Heart left ventricle (tissue), 16 donors: Measurements from ENCODE around the gene CALR. TPM values are rescaled to one million over a fixed set of nuclear protein-coding genes. Genes with fewer than 3 reads are reported as not detected.
"Not testable (repeated sequence)": the region's sequence is repeated elsewhere in the genome, so short reads cannot be mapped to it uniquely, and the experiment has no call there.

Experiments
- ATAC-seq, 4 donors: fragments of 200-7000 bp; cut with Tn5 transposase; one replicate each; pipeline ENCODE4 v1.9.1; 2020 to 2022; ENCODE audit warnings: moderate library complexity in 4 of 4, mild to moderate bottlenecking in 3 of 4, moderate number of reproducible peaks in 1 of 4
- DNase-seq, 5 donors: peaks; one replicate each; pipeline ENCODE4 v3.0.0-alpha.2; 2020
- H3K27ac ChIP-seq, 12 donors: fragments of 200-600 bp; sonication (generic) in 4 of 12; one replicate each; pipeline versions ENCODE4 v1.5.0 to v1.8.0; 2016 to 2022; ENCODE audit warnings: mild to moderate bottlenecking in 2 of 12
- H3K27me3 ChIP-seq, 9 donors: fragments of 200-600 bp; sonication (generic) in 2 of 9; one replicate each; pipeline versions ENCODE4 v1.5.1 to v1.8.0; 2016 to 2022; ENCODE audit warnings: mild to moderate bottlenecking in 3 of 9
- H3K36me3 ChIP-seq, 9 donors: fragments of 200-600 bp; sonication (generic) in 2 of 9; one replicate each; pipeline versions ENCODE4 v1.5.0 to v1.8.0; 2018 to 2022; ENCODE audit warnings: mild to moderate bottlenecking in 2 of 9
- H3K4me1 ChIP-seq, 12 donors: fragments of 200-600 bp; sonication (generic) in 4 of 12; one replicate each; pipeline versions ENCODE4 v1.5.0 to v1.8.0; 2016 to 2022; ENCODE audit warnings: mild to moderate bottlenecking in 3 of 12
- H3K4me3 ChIP-seq, 12 donors: fragments of 200-600 bp; sonication (generic) in 4 of 12; one replicate each; pipeline versions ENCODE4 v1.5.0 to v1.8.0; 2017 to 2022; ENCODE audit warnings: mild to moderate bottlenecking in 9 of 12, moderate library complexity in 4 of 12
- H3K9me3 ChIP-seq, 12 donors: fragments of 200-600 bp; sonication (generic) in 4 of 12; one replicate each; pipeline versions ENCODE4 v1.5.0 to v1.8.0; 2016 to 2022; ENCODE audit warnings: mild to moderate bottlenecking in 1 of 12
- POLR2A ChIP-seq, 2 donors: fragments of 450-650 bp; IDR thresholded peaks; one replicate each; pipeline ENCODE4 v1.6.1; 2017; ENCODE audit warnings: antibody characterized with exemption in 2 of 2, mild to moderate bottlenecking in 2 of 2, moderate library complexity in 2 of 2
- WGBS, 4 donors: extraction: QIAGEN DNeasy Blood & Tissue Kit in 2 of 4; methylation state at CpG; one replicate each; pipeline versions ENCODE4 v1.1.5 to v1.1.7; 2013 to 2018; 5-methylcytosine and 5-hydroxymethylcytosine counted together
- intact Hi-C, 10 donors: fragments of 100-400 bp; cut with DNase I; formaldehyde crosslinking; loops; one replicate each; pipeline versions ENCODE4 v1.11.1 to v1.14.2; 2022
- polyA plus RNA-seq, 2 donors: library from polyadenylated mRNA; stranded (reverse); fragments of 200-250 nt; gene quantifications; one replicate each; pipeline ENCODE4 v1.2.3, GENCODE V29; 2013
- total RNA-seq, 9 donors: library from RNA; depleted of rRNA in 2 of 9; stranded (reverse); fragments of >200 nt in 2 of 9; fragmentation: NEBNext Ultra II Directional in 3 of 9; extraction: Animal tissue kit (Norgen Biotek cat#: 25700) in 3 of 9; gene quantifications; one replicate each; pipeline versions ENCODE4 v1.1.0 to v1.2.4, GENCODE V29; 2016 to 2023
- TF ChIP-seq, protein P1 (sequence below), 12 donors: fragments of 200-600 bp; sonication (generic) in 4 of 12; IDR thresholded peaks; one replicate each; pipeline versions ENCODE4 v1.5.0 to v1.8.0; 2018 to 2022; ENCODE audit warnings: antibody characterized with exemption in 12 of 12, mild to moderate bottlenecking in 5 of 12
- donor health status: ischemic (EF 13 %, LVEDD 7.1; RV severe dilation, severe dysfunction).
- donor health status: healthy with polysubstance abuse.
- donor health status: DM: no; HTN: yes; CAD: no.
- donor health status: DM: no; HTN: no; CAD: no.
- donor health status: ischemic (EF 25% LVEDD 6.9; RV normal size, moderate dysfunction).
- donor health status: ischemic (EF 25% LVEDD 5.7; RV mildly dilated, moderate dysfunction).
- donor health status: healthy.
- donor health status: DM: yes; HTN: yes; CAD: no.
- donor health status: ischemic (EF 35%, LVEDD 5.7; RV mildly dilated, moderate dysfunction).
- donor health status: nonischemic (EF 11% LVEDD 7.7; RV severe dilation, severe dysfunction).
- donor health status: DM: yes; HTN: yes; CAD: no.
- donor health status: PGD.
- donor health status: ischemic (EF 29% LVEDD 5.4; RV normal size, mild dysfunction).
- donor health status: nonischemic (EF 23%, LVEDD 6.1; RV moderate dilation, normal function).

CALR gene
- total and polyA plus RNA-seq, 11 donors = 227 to 816 (median 380) TPM

- Histone ChIP-seq H3K4me1 (peaks cover 0 to 28% (median 4%) of the 10 kb centered on the region in 12 donors), H3K9me3 (no peaks in the 10 kb centered on the region), H3K36me3 (no peaks in the 10 kb centered on the region), H3K27ac (no peak overlapping the region), H3K4me3 (no peak overlapping the region), H3K27me3 (no peaks in the 10 kb centered on the region)
- TF ChIP-seq, protein P1, sequence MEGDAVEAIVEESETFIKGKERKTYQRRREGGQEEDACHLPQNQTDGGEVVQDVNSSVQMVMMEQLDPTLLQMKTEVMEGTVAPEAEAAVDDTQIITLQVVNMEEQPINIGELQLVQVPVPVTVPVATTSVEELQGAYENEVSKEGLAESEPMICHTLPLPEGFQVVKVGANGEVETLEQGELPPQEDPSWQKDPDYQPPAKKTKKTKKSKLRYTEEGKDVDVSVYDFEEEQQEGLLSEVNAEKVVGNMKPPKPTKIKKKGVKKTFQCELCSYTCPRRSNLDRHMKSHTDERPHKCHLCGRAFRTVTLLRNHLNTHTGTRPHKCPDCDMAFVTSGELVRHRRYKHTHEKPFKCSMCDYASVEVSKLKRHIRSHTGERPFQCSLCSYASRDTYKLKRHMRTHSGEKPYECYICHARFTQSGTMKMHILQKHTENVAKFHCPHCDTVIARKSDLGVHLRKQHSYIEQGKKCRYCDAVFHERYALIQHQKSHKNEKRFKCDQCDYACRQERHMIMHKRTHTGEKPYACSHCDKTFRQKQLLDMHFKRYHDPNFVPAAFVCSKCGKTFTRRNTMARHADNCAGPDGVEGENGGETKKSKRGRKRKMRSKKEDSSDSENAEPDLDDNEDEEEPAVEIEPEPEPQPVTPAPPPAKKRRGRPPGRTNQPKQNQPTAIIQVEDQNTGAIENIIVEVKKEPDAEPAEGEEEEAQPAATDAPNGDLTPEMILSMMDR (IDR thresholded peaks at IDR 0.05) = no peak
- TF ChIP-seq POLR2A (IDR thresholded peaks at IDR 0.05) = no peak
- ATAC-seq (no peak), DNase-seq (no peak)
- WGBS, 4 donors = 78 to 84% (median 83%) methylated on average over 15 to 16 of the region's 16 CpGs
- intact Hi-C loops = loop anchor here in 4 of 10 donors (10.0 kb wide), 2 partner anchors 612 to 622 kb away; no protein-coding TSS in a partner anchor
Measured at GRCh38 chr19:12973236-12973635, 34.8 kb downstream of the CALR start.

DNA sequence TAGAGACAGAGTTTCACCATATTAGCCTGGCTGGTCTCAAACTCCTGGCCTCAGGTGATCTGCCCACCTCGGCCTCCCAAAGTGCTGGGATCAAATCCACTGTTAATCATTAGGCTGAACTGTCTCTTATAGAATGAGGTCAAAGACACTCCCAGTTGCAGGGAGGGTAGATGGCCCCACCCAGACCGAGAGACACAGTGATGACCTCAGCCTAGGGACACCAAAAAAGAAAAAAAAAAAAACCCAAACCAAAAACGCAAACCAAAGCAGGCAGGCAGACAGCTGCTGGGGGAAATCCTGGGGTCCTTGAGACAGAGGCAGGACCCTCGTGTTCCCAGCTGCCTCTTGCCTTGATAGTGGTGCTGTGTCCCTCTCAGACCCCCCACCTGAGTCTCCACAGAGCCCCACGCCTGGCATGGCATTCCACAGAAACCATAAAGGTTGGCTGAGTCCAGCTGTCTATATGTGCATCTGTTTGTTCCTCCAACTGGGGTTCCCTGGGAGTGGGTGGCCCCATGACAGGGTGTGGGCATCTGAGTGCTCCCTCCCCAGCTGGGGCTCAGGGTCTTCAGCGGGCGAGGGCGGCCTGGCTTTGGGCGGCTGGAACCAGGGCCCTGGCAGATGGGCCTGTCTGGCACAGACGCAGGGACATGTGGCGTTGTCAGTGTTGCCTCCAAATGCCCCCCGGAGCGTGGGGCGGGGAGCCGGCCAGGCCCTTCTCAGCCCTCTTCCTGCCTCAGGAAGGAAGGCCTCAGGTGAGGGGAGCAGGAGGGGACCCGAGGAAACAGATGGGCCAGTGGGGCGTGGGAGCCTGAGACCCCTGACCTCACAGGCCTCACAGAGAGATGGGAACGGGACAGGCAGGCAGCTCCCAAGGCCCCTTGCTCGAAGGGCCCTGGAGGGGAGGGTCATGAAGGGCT, 36.2 kb downstream of the CALR start:
- TF ChIP-seq, protein P1 (IDR thresholded peaks at IDR 0.05) = no peak
- no peak for TF ChIP-seq POLR2A (IDR thresholded peaks at IDR 0.05)
- DNase-seq = no peak
- 61 to 67% (median 65%) methylated on average over 15 to 19 of the region's 19 CpGs for WGBS, 4 donors
- Histone ChIP-seq H3K4me3 (no peak overlapping the region), H3K27ac (no peak overlapping the region), H3K27me3 (no peaks in the 10 kb centered on the region), H3K36me3 (no peaks in the 10 kb centered on the region), H3K4me1 (peaks cover 0 to 28% (median 4%) of the 10 kb centered on the region in 12 donors), H3K9me3 (no peaks in the 10 kb centered on the region)
- intact Hi-C loops = loop anchor here in 7 of 10 donors (5.0 to 10.0 kb wide), 6 partner anchors 283 to 620 kb away; no protein-coding TSS in a partner anchor
- no peak for ATAC-seq

GRCh38 chr19:12975221-12975741, 36.9 kb downstream of the CALR start:
- intact Hi-C loops = loop anchor here in 7 of 10 donors (5.0 to 10.0 kb wide), 6 partner anchors 282 to 620 kb away; no protein-coding TSS in a partner anchor
- H3K27ac ChIP-seq = no peak overlapping the region
- 48 to 67% (median 54%) methylated on average over 1 to 17 of the region's 17 CpGs for WGBS, 4 donors
- no peak for DNase-seq
- ATAC-seq = peak in 1 of 4 donors; percentile 10
- no peak for TF ChIP-seq POLR2A (IDR thresholded peaks at IDR 0.05)
- TF ChIP-seq, protein P1 (IDR thresholded peaks at IDR 0.05) = no peak
- H3K9me3 ChIP-seq = no peaks in the 10 kb centered on the region
- no peaks in the 10 kb centered on the region for H3K27me3 ChIP-seq
- no peaks in the 10 kb centered on the region for H3K36me3 ChIP-seq
- no peak overlapping the region for H3K4me3 ChIP-seq
- H3K4me1 ChIP-seq = peaks cover 0 to 21% (median 4%) of the 10 kb centered on the region in 12 donors

DNA sequence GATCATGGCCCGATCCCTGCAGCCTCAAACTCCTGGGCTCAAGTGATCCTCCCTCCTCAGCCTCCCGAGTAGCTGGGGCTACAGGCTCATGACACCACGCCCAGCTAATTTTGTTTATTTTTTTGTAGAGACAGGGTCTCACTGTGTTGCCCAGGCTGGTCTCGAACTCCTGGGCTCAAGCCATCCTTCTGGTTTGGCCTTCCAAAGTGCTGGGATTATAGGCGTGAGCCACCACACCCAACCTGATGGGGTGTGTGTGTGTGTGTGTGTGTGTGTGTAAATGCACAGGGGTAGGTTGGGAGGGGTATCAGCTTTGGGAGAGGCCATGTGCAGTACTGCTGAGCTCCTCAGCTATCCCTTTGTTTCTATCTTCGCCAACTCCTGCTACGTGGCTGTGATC, 37.7 kb downstream of the CALR start:
- H3K9me3 ChIP-seq = not testable (repeated sequence)

More for the DNA sequence above, 37.7 kb downstream of the CALR start:
- WGBS, 4 donors = 86 to 93% (median 88%) methylated on average over 7 of the region's 7 CpGs
- DNase-seq, H3K27me3 ChIP-seq, H3K27ac ChIP-seq, H3K36me3 ChIP-seq, H3K4me3 ChIP-seq, ATAC-seq: not testable (repeated sequence)
- H3K4me1 ChIP-seq = peaks cover 0 to 15% (median 4%) of the 10 kb centered on the region in 12 donors
- intact Hi-C loops = loop anchor here in 8 of 10 donors (2.0 to 10.0 kb wide), 7 partner anchors 281 to 619 kb away; no protein-coding TSS in a partner anchor
